MCF 10A (cell line): ENCODE data around the gene DHX34. TPM values are rescaled to one million over a fixed set of nuclear protein-coding genes. Genes with fewer than 3 reads are reported as not detected.
A peak's percentile ranks its signal among the peaks of the same experiment; 100 is the strongest.

Source experiments
- BruUV-seq: library from RNA; stranded (reverse); fragments of 400-500 nt; replicated peaks from 2 replicates; lab custom pipeline; 2021; lab: Mats Ljungman, UMichigan
- CTCF ChIA-PET: fragments of 300-600 bp; sonication (Branson Sonifier 250); formaldehyde crosslinking; extraction: SDS; loops from one replicate; lab custom pipeline; 2021; ENCODE audit warnings: antibody characterized with exemption, inconsistent platforms; lab: Yijun Ruan, JAX
- POLR2A ChIA-PET: fragments of 300-600, 350-650 bp; sonication (Branson Sonifier 250); formaldehyde crosslinking; extraction: SDS; loops from one replicate; lab custom pipeline; 2020; ENCODE audit warnings: antibody characterized with exemption, inconsistent platforms; lab: Yijun Ruan, JAX
- DNase-seq: peaks from one replicate; pipeline ENCODE4 v3.0.0-alpha.2; 2018; ENCODE audit not compliant: unreplicated experiment
- H3K27ac Mint-ChIP-seq: one replicate; pipeline ENCODE4 v1.8.0; 2022; ENCODE audit warnings: mild to moderate bottlenecking, low read depth, mixed read lengths; ENCODE audit not compliant: unreplicated experiment
- H3K27me3 Mint-ChIP-seq: one replicate; pipeline ENCODE4 v1.8.0; 2022; ENCODE audit warnings: mixed read lengths; ENCODE audit not compliant: insufficient read depth, unreplicated experiment
- H3K36me3 Mint-ChIP-seq: one replicate; pipeline ENCODE4 v1.8.0; 2022; ENCODE audit warnings: mild to moderate bottlenecking, moderate library complexity, mixed read lengths; ENCODE audit not compliant: insufficient read depth, unreplicated experiment
- H3K4me1 Mint-ChIP-seq: one replicate; pipeline ENCODE4 v1.8.0; 2022; ENCODE audit warnings: mixed read lengths; ENCODE audit not compliant: insufficient read depth, unreplicated experiment
- H3K4me3 Mint-ChIP-seq: one replicate; pipeline ENCODE4 v1.8.0; 2022; ENCODE audit warnings: mild to moderate bottlenecking, moderate library complexity, mixed read lengths; ENCODE audit not compliant: unreplicated experiment
- H3K9me3 Mint-ChIP-seq: one replicate; pipeline ENCODE4 v1.8.0; 2022; ENCODE audit warnings: mixed read lengths; ENCODE audit not compliant: unreplicated experiment
- intact Hi-C: fragments of 100-400 bp; cut with micrococcal nuclease; formaldehyde crosslinking; loops from 2 replicates; pipeline ENCODE4 v1.14.1; 2022
- total RNA-seq: library from RNA; stranded (reverse); gene quantifications from 2 replicates; pipeline ENCODE4 v1.2.3, GENCODE V29; 2022
- TF ChIP-seq, protein P1 (sequence below): fragments of 200-600 bp; IDR thresholded peaks from one replicate; pipeline ENCODE4 v1.8.0; 2022; ENCODE audit warnings: antibody characterized with exemption, mild to moderate bottlenecking; ENCODE audit not compliant: unreplicated experiment

The DHX34 gene
- total RNA-seq, 1 experiment from 2014 or later, result 34.7 TPM

GRCh38 chr19:47351548-47351947 is 2.4 kb downstream of the DHX34 start:
- peak; percentile 58 for DNase-seq
- ChIA-PET CTCF (interaction anchor here (0.6 to 2.2 kb wide), 2 partner anchors 40 to 55 kb away, joined by 3 to 7 read pairs; no protein-coding TSS in a partner anchor), POLR2A (no interaction called here)
- intact Hi-C loops, result no loop called here
- Mint-ChIP-seq H3K4me1 (peaks cover 18% of the 10 kb centered on the region), H3K4me3 (no peak overlapping the region), H3K27ac (peak overlapping the region; percentile 54), H3K9me3 (no peaks in the 10 kb centered on the region), H3K36me3 (peaks cover 54% of the 10 kb centered on the region), H3K27me3 (no peaks in the 10 kb centered on the region)
- TF ChIP-seq, protein P1, sequence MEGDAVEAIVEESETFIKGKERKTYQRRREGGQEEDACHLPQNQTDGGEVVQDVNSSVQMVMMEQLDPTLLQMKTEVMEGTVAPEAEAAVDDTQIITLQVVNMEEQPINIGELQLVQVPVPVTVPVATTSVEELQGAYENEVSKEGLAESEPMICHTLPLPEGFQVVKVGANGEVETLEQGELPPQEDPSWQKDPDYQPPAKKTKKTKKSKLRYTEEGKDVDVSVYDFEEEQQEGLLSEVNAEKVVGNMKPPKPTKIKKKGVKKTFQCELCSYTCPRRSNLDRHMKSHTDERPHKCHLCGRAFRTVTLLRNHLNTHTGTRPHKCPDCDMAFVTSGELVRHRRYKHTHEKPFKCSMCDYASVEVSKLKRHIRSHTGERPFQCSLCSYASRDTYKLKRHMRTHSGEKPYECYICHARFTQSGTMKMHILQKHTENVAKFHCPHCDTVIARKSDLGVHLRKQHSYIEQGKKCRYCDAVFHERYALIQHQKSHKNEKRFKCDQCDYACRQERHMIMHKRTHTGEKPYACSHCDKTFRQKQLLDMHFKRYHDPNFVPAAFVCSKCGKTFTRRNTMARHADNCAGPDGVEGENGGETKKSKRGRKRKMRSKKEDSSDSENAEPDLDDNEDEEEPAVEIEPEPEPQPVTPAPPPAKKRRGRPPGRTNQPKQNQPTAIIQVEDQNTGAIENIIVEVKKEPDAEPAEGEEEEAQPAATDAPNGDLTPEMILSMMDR, result no peak
- BruUV-seq, result no TSS peak

DNA sequence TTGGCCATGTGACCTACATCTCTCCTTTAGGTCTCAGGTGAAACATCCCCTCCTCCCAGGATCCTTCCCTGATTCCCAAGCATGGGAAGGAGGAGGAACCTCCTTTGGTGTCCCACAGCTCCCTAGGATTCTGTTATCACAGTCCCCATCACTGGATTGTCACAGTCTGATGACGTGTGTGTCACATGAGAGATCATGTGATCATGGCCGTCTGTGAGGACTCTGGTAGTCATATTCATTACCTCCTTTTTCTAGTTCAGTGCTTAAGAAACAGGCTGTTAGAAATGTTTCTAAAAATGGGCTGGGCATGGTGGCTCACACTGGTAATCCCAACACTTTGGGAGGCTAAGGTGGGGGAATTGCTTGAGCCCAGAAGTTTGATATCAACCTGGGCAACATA is 3.0 kb downstream of the DHX34 start:
- H3K27ac Mint-ChIP-seq, result peak overlapping the region; percentile 54
- H3K9me3 Mint-ChIP-seq, result no peaks in the 10 kb centered on the region
- DNase-seq, result no peak
- no peaks in the 10 kb centered on the region for H3K27me3 Mint-ChIP-seq
- H3K36me3 Mint-ChIP-seq, result peaks cover 59% of the 10 kb centered on the region
- TF ChIP-seq, protein P1, result no peak
- no peak overlapping the region for H3K4me3 Mint-ChIP-seq
- BruUV-seq, result no TSS peak
- POLR2A ChIA-PET, result no interaction called here
- H3K4me1 Mint-ChIP-seq, result peaks cover 18% of the 10 kb centered on the region
- CTCF ChIA-PET, result interaction anchor here (0.6 to 2.2 kb wide), 2 partner anchors 39 to 63 kb away, joined by 3 to 7 read pairs; no protein-coding TSS in a partner anchor
- intact Hi-C loops, result no loop called here

DNA sequence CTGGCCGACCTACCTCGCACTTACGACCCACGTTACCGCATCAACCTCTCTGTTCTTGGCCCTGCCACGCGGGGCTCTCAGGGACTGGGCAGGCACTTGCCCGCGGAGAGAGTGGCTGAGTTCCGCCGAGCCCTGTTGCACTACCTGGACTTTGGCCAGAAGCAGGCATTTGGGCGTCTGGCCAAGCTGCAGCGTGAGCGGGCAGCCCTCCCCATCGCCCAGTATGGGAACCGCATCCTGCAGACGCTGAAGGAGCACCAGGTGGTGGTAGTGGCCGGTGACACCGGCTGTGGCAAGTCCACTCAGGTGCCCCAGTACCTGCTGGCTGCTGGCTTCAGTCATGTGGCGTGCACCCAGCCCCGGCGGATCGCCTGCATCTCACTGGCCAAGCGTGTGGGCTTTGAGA is 4.2 kb downstream of the DHX34 start:
- Mint-ChIP-seq H3K36me3 (peaks cover 71% of the 10 kb centered on the region), H3K27ac (no peak overlapping the region), H3K9me3 (no peaks in the 10 kb centered on the region), H3K4me1 (peaks cover 18% of the 10 kb centered on the region), H3K27me3 (no peaks in the 10 kb centered on the region), H3K4me3 (no peak overlapping the region)
- BruUV-seq, result no TSS peak
- CTCF ChIA-PET, result no interaction called here
- TF ChIP-seq, protein P1, result no peak
- POLR2A ChIA-PET, result no interaction called here
- no peak for DNase-seq
- intact Hi-C loops, result no loop called here

DNA sequence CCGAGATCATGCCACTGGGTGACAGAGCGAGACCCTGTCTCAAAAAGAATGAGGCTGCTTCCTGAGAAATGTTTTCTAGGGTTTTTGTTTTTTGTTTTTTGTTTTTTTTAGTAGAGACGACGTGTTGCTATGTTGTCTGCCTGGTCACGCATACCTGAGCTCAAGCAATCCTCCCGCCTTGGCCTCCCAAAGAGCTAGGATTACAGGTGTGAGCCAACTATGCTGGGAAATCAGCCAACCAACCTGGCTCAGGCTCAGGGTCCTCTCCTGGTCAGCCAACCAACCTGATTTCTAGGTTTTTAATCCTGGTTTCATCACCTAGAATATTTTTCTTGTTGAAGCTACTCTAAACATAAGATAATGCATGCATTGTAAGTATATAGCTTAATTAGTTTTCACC is 7.8 kb downstream of the DHX34 start:
- ChIA-PET CTCF (interaction anchor here (0.6 to 1.4 kb wide), 4 partner anchors 9 to 173 kb away, joined by 3 to 8 read pairs (median 3); no protein-coding TSS in a partner anchor), POLR2A (interaction anchor here (0.6 to 0.9 kb wide), 4 partner anchors 41 to 82 kb away, joined by 3 to 4 read pairs (median 3); partner anchors contain the start of gene INAFM1)
- BruUV-seq, result no TSS peak
- Mint-ChIP-seq H3K27ac (peak overlapping the region; percentile 31), H3K27me3 (no peaks in the 10 kb centered on the region), H3K4me1 (no peaks in the 10 kb centered on the region), H3K9me3 (no peaks in the 10 kb centered on the region), H3K4me3 (no peak overlapping the region), H3K36me3 (peaks cover 97% of the 10 kb centered on the region)
- DNase-seq, result peak; percentile 61
- intact Hi-C loops, result no loop called here
- TF ChIP-seq, protein P1, result no peak
